ENCODE results near the gene RNF214. TPM values are rescaled to one million over a fixed set of nuclear protein-coding genes. Genes with fewer than 3 reads are reported as not detected.

The RNF214 gene
- total RNA-seq, 1 donor from 2014 or later: 10.7 TPM

GRCh38 chr11:117279711-117280376 lies 47.4 kb downstream of the RNF214 start:
- DNase-seq (ENCODE audit: low spot score) (no peak), ATAC-seq (no peak)

- ATAC-seq (no peak), DNase-seq (ENCODE audit: low spot score) (no peak)
Measured at GRCh38 chr11:117281159-117281558, 48.7 kb downstream of the RNF214 start.

GRCh38 chr11:117281869-117282268 lies 49.4 kb downstream of the RNF214 start:
- no peak for DNase-seq (ENCODE audit: low spot score)
- ATAC-seq: peak; percentile 61

- ATAC-seq (peak; percentile 26), DNase-seq (ENCODE audit: low spot score) (peak; percentile 21)
Measured at GRCh38 chr11:117282956-117283355, 50.5 kb downstream of the RNF214 start.

GRCh38 chr11:117284053-117284452 lies 51.6 kb downstream of the RNF214 start:
- DNase-seq (ENCODE audit: low spot score): no peak
- ATAC-seq: no peak

- ATAC-seq: no peak
- no peak for DNase-seq (ENCODE audit: low spot score)
Measured at GRCh38 chr11:117286588-117286987, 54.1 kb downstream of the RNF214 start.

GRCh38 chr11:117287668-117288067 lies 55.2 kb downstream of the RNF214 start:
- no peak for DNase-seq (ENCODE audit: low spot score)
- no peak for ATAC-seq

- DNase-seq (ENCODE audit: low spot score) (no peak), ATAC-seq (no peak)
Measured at GRCh38 chr11:117289795-117290194, 57.3 kb downstream of the RNF214 start.

- ATAC-seq (no peak), DNase-seq (ENCODE audit: low spot score) (no peak)
Measured at GRCh38 chr11:117290809-117291396, 58.4 kb downstream of the RNF214 start, which contains the start of gene BACE1-AS. BACE1-AS (plus strand) TSS chr11:117291346.

- ATAC-seq: no peak
Measured at GRCh38 chr11:117292616-117293015, 60.1 kb downstream of the RNF214 start.

GRCh38 chr11:117295438-117296137 lies 63.1 kb downstream of the RNF214 start:
- ATAC-seq (no peak), DNase-seq (ENCODE audit: low spot score) (no peak)

More at GRCh38 chr11:117292616-117293015, 60.1 kb downstream of the RNF214 start:
- DNase-seq (ENCODE audit: low spot score): no peak

GRCh38 chr11:117296881-117297280 lies 64.4 kb downstream of the RNF214 start:
- no peak for DNase-seq (ENCODE audit: low spot score)
- ATAC-seq: no peak

GRCh38 chr11:117298195-117298594 lies 65.7 kb downstream of the RNF214 start:
- DNase-seq (ENCODE audit: low spot score): no peak
- no peak for ATAC-seq

GRCh38 chr11:117299351-117300282 lies 67.1 kb downstream of the RNF214 start:
- DNase-seq (ENCODE audit: low spot score): peak; percentile 79
- ATAC-seq: peak; percentile 83

- ATAC-seq (peak; percentile 51), DNase-seq (ENCODE audit: low spot score) (peak; percentile 61)
Measured at GRCh38 chr11:117300283-117300663, 67.8 kb downstream of the RNF214 start.

- no peak for ATAC-seq
- no peak for DNase-seq (ENCODE audit: low spot score)
Measured at GRCh38 chr11:117300773-117301172, 68.3 kb downstream of the RNF214 start.

- ATAC-seq (no peak), DNase-seq (ENCODE audit: low spot score) (no peak)
Measured at GRCh38 chr11:117302228-117302627, 69.8 kb downstream of the RNF214 start.

GRCh38 chr11:117303101-117303500 lies 70.6 kb downstream of the RNF214 start:
- DNase-seq (ENCODE audit: low spot score) (no peak), ATAC-seq (no peak)

- DNase-seq (ENCODE audit: low spot score) (no peak), ATAC-seq (no peak)
Measured at GRCh38 chr11:117303646-117304315, 71.3 kb downstream of the RNF214 start.

GRCh38 chr11:117305145-117305544 lies 72.7 kb downstream of the RNF214 start:
- ATAC-seq (no peak), DNase-seq (ENCODE audit: low spot score) (no peak)
